Mucosa of descending colon (tissue), 3 donors: ENCODE measurements around the gene SIX2. TPM values are rescaled to one million over a fixed set of nuclear protein-coding genes. Genes with fewer than 3 reads are reported as not detected.

Source experiments
- ATAC-seq: fragments of 200-7000 bp; cut with Tn5 transposase; one replicate; pipeline ENCODE4 v1.9.1; 2020; ENCODE audit warnings: mild to moderate bottlenecking, moderate library complexity
- DNase-seq, 3 donors: peaks; one replicate each; pipeline ENCODE4 v3.0.0-alpha.2; 2020
- H3K36me3 ChIP-seq: fragments of 200-600 bp; one replicate; pipeline ENCODE4 v1.8.0; 2021; ENCODE audit warnings: low read depth, mild to moderate bottlenecking
- H3K4me1 ChIP-seq: fragments of 200-600 bp; one replicate; pipeline ENCODE4 v1.8.0; 2021; ENCODE audit warnings: low read depth, mild to moderate bottlenecking
- H3K4me3 ChIP-seq: fragments of 200-600 bp; one replicate; pipeline ENCODE4 v1.8.0; 2021; ENCODE audit warnings: mild to moderate bottlenecking
- H3K9me3 ChIP-seq: fragments of 200-600 bp; one replicate; pipeline ENCODE4 v1.8.0; 2021; ENCODE audit warnings: mild to moderate bottlenecking
- CTCF ChIP-seq: fragments of 200-600 bp; IDR thresholded peaks from one replicate; pipeline ENCODE4 v1.8.0; 2022; ENCODE audit warnings: antibody characterized with exemption, mild to moderate bottlenecking
- intact Hi-C, 2 donors: fragments of 100-400 bp; cut with DNase I in 1 of 2; cut with micrococcal nuclease in 1 of 2; formaldehyde crosslinking; loops; one replicate each; pipeline versions ENCODE4 v1.11.0 to v1.11.1; 2022; cut with DNase I, micrococcal nuclease
- total RNA-seq, 3 donors: library from RNA; stranded (reverse); fragmentation: NEBNext Ultra II Directional in 2 of 3; extraction: Animal tissue kit (Norgen Biotek cat#: 25700) in 2 of 3; gene quantifications; one replicate each; pipeline versions ENCODE4 v1.2.1 to v1.2.4, GENCODE V29; 2021 to 2023
- donor health status: DM: no; HTN: no; CAD: no; lungs with moderate emphysema.
- donor health status: DM: no; HTN: no; CAD: no.
- donor health status: DM: no; HTN: yes; CAD: no.

Gene SIX2
- total RNA-seq, 3 donors from 2014 or later = 0.12 TPM; not detected in 2

- intact Hi-C loops = no loop called here
- H3K36me3 ChIP-seq = no peaks in the 10 kb centered on the region
- H3K9me3 ChIP-seq = no peaks in the 10 kb centered on the region
- H3K4me3 ChIP-seq = no peak overlapping the region
- peak in 1 of 3 donors; percentile 35 for DNase-seq
- TF ChIP-seq CTCF = no peak
- H3K4me1 ChIP-seq = no peaks in the 10 kb centered on the region
- peak; percentile 52 for ATAC-seq
Observed at GRCh38 chr2:44974064-44974715, 35.1 kb downstream of the SIX2 start.

GRCh38 chr2:44972771-44973535 lies 36.3 kb downstream of the SIX2 start:
- no peak for TF ChIP-seq CTCF
- DNase-seq (no peak), ATAC-seq (no peak)
- intact Hi-C loops = no loop called here
- H3K4me1 ChIP-seq = no peaks in the 10 kb centered on the region
- no peaks in the 10 kb centered on the region for H3K9me3 ChIP-seq
- H3K4me3 ChIP-seq = no peak overlapping the region
- H3K36me3 ChIP-seq = no peaks in the 10 kb centered on the region

- Histone ChIP-seq H3K9me3 (no peaks in the 10 kb centered on the region), H3K36me3 (no peaks in the 10 kb centered on the region), H3K4me3 (no peak overlapping the region), H3K4me1 (no peaks in the 10 kb centered on the region)
- ATAC-seq = peak; percentile 19
- intact Hi-C loops = no loop called here
- DNase-seq = no peak
- TF ChIP-seq CTCF = no peak
Observed at GRCh38 chr2:44970846-44971450, 38.3 kb downstream of the SIX2 start.

GRCh38 chr2:44969936-44970335 lies 39.3 kb downstream of the SIX2 start:
- Histone ChIP-seq H3K4me3 (no peak overlapping the region), H3K4me1 (no peaks in the 10 kb centered on the region), H3K9me3 (no peaks in the 10 kb centered on the region), H3K36me3 (no peaks in the 10 kb centered on the region)
- no peak for DNase-seq
- TF ChIP-seq CTCF = no peak
- intact Hi-C loops = no loop called here
- no peak for ATAC-seq

GRCh38 chr2:44967727-44968432 lies 41.4 kb downstream of the SIX2 start:
- DNase-seq (no peak), ATAC-seq (no peak)
- Histone ChIP-seq H3K4me1 (no peaks in the 10 kb centered on the region), H3K36me3 (no peaks in the 10 kb centered on the region), H3K9me3 (no peaks in the 10 kb centered on the region), H3K4me3 (no peak overlapping the region)
- intact Hi-C loops = no loop called here
- no peak for TF ChIP-seq CTCF
